NCI-H187 treated with DMSO at 0.1 percent for 48 hours (cell line): Measurements from ENCODE around the gene USP2.

Experiments
- DNase-seq: peaks from one replicate; lab custom pipeline; 2025; lab: John Stamatoyannopoulos, UW

The USP2 gene

GRCh38 chr11:119342362-119343130, 38.9 kb downstream of the USP2 start:
- DNase-seq = no peak

GRCh38 chr11:119342023-119342300, 39.5 kb downstream of the USP2 start:
- no peak for DNase-seq

GRCh38 chr11:119341222-119342022, 40.1 kb downstream of the USP2 start:
- DNase-seq = no peak

GRCh38 chr11:119340335-119341221, 40.9 kb downstream of the USP2 start, which contains the start of gene C1QTNF5:
C1QTNF5 (minus strand) TSS chr11:119340883; CDS start chr11:119340397, 486 bp downstream.
- DNase-seq = no peak

- no peak for DNase-seq
Observed at GRCh38 chr11:119339589-119340334, 41.7 kb downstream of the USP2 start.

GRCh38 chr11:119338965-119339588, 42.4 kb downstream of the USP2 start:
- no peak for DNase-seq

GRCh38 chr11:119338318-119338890, 43.1 kb downstream of the USP2 start:
- DNase-seq = no peak

- no peak for DNase-seq
Observed at GRCh38 chr11:119337581-119338317, 43.7 kb downstream of the USP2 start.

GRCh38 chr11:119336744-119337469, 44.6 kb downstream of the USP2 start:
- DNase-seq = no peak

GRCh38 chr11:119335655-119336543, 45.6 kb downstream of the USP2 start:
- DNase-seq = no peak

GRCh38 chr11:119335091-119335654, 46.3 kb downstream of the USP2 start:
- no peak for DNase-seq

GRCh38 chr11:119334174-119334930, 47.1 kb downstream of the USP2 start, which contains the start of gene RNF26:
RNF26 (plus strand) TSS chr11:119334527; CDS start chr11:119335123, 596 bp downstream.
- DNase-seq = peak; percentile 83

GRCh38 chr11:119332111-119332765, 49.3 kb downstream of the USP2 start:
- no peak for DNase-seq

GRCh38 chr11:119330237-119330636, 51.3 kb downstream of the USP2 start:
- DNase-seq = no peak

GRCh38 chr11:119329320-119329719, 52.2 kb downstream of the USP2 start:
- no peak for DNase-seq

- no peak for DNase-seq
Observed at GRCh38 chr11:119324189-119324588, 57.3 kb downstream of the USP2 start.
